Endothelial cell of umbilical vein (primary cell): Measurements from ENCODE around the gene TOB1.

Source experiments
- POLR2A ChIP-seq: IDR thresholded peaks from 2 replicates; pipeline ENCODE4 v1.6.1; 2012; ENCODE audit warnings: low read depth, mild to moderate bottlenecking, control low read depth, low read length
- POLR2AphosphoS5 ChIP-seq: IDR thresholded peaks from 2 replicates; pipeline ENCODE4 v1.6.1; 2012; ENCODE audit warnings: low read depth, mild to moderate bottlenecking, control low read depth, low read length, moderate library complexity; ENCODE audit not compliant: insufficient read depth

DNA sequence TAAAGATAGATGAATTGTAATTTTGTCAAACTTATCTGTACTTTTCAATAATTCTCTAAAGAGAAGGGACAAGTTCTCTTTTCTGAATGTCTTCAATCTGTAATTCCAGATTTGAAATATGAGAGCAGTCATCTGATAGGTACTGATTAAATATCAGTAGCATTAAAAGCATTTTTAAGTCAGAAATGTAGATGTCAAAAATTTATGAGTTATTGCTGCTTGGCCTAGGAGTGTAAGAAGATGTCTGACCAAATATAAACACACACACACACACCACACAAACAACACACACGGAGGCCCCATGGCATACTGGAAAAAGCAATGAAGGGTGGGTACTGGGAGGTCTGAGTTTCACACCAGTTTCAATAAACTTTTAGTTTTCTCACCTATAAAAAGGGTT, 2.4 kb upstream of the TOB1 start:
- TF ChIP-seq POLR2AphosphoS5, result no peak
- no peak for TF ChIP-seq POLR2A
